Glomerular visceral epithelial cell (primary cell): Measurements from ENCODE around the gene POLR2H.

ENCODE experiments used
- DNase-seq: peaks from one replicate; pipeline ENCODE4 v3.0.0-alpha.2; 2016; ENCODE audit errors: extremely low spot score

POLR2H gene

DNA sequence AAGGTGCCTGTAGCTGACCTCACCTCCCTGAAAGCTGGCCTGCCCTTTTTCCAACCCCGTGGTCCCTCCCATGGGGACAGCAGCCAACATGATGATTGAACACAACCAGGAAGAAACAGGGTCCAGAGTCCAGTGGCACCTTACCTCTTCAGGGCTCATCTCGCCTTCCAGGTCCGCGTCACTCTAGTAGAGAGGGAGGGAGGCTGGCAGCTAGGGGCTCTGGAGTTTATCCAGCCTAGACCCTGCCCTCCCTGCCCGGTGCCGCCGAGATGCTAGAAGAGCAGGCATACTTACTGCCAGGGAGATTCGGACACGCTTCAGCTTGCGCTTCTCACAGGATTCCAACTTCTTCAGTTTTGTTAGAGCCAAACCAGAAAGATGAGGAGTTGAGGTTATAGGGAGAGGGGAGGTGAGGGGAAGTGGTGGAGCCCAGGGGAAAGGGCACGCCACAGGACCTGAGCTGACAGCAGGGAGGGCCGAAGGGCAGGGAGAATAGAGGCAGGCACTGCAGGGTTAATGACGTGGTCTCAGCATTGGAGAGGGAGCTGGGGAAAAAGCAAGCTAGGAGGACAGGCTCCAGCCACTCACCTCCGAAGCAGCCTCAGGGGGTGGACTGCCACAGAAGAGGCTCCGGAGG is 9.2 kb upstream of the POLR2H start:
- no peak for DNase-seq

DNA sequence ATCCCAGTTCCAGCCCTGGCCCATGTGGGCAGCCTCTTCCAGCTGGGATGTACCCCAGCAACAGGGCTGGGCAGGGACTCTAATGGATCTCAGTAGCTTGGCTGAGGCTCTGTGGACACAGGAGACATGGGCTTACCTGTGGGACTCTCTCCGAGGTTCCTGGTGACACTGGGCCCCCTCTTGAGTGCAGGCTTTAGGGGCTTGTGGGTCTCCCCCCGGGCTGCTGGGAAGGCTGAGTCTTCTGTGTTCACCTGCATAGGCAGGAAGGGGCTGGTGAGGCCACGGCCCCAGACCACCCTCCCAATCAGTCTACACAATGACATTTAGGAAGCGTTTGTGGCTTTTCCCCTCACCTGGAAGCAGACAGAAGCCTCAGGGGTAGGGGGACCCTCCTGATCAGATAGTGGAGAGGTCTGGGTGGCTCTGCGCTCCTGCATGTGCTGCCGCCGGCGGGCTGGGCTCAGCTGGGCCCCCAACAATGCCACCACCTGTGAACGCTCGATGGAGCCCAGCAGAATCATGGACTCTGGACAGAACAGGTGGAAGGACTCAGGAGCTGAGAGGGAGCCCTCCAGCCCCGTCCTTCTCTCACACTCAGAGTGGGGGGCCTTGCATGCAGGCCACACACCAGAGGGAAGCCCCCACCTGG is 8.5 kb upstream of the POLR2H start:
- DNase-seq = no peak

DNA sequence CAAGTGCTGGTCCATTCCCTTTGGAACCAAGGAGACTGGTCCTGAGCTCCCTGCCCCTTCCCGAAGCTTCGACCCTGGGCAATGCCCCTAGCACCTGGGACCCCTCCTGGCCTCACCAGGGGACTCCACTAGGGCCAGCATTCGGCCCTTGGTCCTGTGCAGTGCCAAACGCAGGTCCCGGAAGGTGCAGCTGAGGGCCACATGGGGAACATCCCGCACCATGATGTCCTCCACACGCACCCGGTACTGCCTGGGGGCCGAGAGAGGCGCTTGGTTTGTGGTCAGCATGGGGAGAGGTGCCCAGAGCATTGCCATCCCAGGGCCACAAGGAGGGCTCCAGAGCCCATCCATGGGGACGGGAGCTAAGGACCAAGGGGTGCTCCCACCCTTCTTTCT is 8.0 kb upstream of the POLR2H start:
- no peak for DNase-seq

DNA sequence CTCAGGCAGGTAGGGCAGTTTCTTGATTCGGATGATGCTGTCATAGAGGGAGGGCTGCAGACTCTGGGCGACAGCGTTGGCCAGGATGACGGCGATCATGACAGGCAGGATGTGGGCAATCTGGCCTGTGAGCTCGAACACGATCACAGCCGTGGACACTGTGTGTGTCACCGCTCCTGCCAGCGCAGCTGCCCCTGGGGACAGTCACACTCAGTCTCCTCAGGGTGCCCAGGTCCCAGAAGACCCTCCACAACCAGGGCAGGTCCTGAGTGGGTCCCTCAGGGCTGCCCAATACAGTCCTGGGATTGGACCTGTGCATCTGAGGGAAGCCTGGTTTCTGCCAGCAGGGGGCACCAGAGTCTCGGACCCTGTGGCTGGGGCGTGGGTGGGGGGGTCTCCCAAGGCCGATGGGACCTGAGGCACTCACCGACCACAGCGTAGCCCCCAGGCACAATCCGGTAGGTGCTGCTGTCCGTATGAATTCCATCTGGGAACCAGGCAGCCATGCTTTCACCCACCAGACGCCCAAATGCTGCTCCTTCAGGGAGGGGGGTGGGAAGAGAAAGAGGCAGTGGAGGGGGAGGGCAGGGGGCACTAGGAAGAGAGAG is 7.3 kb upstream of the POLR2H start:
- DNase-seq = peak; percentile 20

DNA sequence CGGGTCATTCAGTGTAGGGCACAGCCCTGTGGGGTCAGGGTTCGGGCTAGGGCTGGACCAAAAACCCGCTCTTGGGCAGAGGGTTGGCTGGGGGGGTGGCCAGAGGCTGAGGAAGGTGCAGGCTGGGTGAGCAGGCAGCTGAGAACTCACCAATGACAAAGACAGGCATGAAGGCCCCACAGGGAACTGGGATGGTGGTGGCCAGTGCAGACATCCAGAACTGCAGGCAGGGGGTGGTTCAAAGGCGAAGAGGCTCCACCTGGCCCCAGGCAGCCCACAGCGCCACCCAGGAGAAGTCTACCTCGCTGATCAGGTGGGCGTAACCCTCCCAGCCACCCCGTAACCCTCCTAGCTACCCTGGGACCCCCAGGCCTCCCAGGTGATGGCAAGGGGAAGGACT is 6.8 kb upstream of the POLR2H start:
- no peak for DNase-seq

DNA sequence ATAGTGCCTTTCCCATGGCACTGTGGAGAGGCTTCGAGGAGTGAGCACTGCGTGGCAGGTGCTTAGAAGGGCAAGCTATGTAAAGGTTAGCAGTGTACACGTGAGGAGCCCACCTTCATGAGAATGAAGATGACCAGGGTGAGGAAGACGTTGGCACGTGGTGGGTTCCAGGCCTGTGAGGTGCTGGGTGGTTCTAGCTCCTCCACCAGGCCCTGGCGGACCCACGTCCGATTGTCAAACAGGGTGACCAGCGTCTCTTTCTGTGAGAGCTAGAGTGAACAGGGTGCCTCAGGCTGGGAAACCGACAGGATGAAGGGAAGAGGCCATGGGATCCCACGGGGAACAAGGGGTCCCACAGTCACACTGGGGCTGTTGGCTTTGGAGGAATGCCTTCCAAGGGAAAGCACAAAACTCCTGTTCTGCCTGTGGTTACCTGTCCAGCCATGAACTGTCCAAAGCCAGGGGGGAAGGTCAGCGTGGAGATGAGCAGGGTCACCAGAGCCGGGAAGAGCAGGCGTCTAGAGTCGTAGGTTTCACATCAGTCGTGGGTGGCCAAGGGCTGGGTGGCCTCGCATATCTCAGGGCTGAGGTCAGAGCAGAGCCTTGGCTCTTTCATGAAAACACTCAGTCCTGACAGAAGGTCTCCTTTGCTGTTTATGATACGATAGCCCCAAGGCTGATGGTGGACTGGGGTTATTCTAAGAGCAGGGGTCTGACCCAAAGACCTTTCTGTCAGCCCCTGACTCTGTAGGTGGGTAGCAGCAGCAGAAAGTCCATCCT is 6.1 kb upstream of the POLR2H start:
- no peak for DNase-seq

DNA sequence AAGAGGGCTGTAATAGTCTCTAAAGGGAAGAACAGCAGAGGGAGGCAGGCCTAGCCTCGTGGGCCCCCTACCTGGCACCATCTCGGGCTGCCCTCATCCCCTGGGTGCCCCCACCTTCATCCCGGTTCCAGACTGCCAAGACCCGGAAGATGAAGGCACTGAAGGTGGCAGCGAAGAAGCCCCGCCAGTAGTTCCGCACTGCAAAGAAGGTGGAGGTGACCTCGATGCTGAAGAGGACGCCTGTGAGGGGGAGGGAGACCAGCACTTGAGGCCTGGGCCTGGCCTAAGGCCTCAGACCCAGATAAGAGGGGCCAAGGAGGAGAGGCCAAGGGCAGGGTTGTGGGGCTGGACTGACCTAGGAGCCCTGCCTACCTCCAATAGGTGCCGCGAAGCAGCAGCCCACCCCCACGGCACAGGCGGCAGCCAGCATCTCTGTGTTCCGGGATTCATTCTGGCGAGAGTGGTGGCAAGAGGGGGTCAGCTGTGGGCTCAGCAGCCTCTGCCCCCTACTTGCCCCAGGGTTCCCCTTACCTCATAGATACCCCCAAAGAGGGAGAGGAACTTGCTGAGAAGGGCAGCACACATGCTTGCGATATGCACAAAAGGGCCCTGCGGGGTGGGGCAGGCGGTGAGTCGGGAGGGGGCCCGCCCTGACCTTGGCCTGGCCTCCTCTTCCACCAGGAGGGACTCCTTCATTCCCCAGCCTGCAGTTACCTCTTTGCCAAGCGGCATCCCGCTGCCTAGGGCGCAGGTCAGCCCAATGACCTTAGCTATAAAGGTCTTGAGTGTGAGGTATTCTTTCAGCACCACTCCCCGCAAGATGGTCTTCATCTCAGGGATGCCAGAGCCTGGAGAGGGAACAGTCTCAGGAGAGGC is 4.0 kb upstream of the POLR2H start:
- no peak for DNase-seq

DNA sequence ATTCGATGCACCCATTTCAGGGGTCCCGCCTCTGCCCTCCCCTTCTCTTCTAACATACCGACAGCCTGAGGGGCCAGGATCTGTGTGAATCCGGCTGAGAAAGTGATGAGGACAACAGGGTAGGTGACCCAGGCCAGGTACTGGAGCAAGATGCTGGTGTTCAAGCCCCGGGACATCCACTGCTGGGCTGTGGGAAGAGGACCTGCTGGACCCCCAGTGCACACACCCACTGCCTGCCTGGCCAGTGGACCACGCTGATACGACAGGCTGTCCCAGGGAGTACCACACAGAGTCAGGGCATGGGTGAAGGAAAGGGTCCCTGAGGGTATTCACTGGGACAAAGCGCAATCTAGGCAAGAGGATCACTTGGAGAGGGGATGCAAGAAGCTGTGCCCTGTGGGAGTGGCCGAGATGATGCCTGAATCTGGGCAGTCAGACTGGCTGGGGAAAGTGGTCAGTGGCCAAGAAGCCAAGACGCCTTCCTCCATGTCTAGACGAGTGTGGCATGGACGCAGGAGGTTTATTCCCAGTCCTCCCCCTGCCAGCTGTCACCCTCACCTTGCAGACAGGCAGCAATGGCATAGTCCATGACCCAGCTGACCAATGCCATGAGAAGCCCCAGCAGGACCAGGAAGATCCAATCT is 3.3 kb upstream of the POLR2H start:
- DNase-seq = no peak

DNA sequence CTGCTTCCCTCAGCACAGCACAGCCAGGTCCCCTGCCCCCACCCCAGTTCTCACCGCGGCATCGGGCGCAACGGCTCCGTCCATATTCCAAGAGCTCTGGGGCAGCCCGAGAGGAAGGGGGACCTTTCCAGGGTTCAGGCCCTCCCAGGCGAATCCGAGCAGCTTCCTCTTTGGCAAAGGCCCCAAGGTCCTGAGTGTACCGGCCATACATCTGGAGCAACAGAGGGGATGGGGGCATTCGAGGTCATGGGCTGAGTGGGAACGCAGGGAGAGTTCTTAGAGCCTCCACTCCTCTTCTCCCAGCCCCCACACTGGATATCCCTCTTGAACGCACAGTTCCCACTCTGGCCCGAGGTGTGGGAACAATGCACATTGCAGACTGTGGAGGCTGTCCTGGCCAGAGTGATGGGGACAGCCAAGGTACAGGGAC is 2.6 kb upstream of the POLR2H start:
- DNase-seq = no peak

DNA sequence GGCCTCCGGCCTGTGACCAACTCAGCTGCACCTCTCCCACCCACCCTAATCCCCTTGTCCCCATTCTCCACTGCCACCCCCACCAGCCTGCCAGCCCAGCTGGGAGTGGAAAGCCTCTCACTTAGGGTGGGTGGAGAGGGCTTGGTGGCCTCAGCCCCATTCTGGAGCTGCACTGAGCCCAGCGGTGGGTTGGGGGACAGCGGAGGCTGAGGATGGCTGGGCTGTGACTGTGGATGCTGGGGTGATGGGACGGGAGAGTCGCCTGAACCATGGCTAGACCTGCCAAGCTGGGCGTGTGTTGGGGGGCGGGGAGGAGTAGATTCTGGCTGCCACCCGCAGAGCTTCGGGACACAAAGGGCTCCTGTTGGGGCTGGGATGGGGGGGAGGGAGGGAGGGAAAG is 1.9 kb upstream of the POLR2H start:
- no peak for DNase-seq

DNA sequence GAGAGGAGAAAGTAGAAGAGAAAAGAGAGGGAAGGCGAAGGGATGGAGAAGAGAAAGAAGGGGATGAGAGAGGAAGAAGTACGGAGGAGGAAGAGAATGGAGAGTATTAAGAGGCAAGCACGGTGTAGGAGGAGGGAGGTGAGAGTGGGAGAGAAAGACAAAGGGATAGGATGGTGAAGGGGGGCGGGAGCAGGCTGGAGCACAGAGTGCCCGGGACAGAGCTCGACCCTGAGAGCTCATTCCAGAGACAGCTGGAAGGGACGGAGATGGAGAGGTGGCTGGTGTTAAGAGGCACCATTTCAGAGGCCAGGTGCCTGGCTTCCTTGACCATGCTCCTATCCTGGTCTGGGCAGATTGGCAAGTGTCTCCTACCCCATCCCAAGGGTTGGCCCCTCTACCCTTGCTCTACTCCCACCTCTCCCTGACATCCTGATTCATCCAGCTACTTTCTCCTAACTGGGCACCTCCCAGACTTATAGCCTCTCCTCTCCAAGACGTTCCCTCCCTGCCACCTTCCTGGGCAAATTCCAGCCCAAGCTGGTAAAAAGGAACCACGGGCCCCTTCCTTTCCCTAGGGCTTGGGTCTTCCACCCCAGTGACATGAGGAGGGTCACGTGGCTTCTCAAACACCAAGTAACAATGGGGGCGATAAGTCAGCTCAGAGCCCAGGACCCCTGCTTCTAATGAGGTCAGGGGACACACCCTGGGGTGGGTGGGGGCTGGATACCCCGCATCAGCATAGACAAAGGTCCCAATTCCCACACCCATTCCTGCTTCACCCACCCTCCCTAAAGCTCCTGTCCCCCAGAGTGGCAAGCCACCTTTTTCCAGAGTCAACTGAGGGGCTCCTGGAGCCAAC is 1.2 kb upstream of the POLR2H start:
- no peak for DNase-seq

DNA sequence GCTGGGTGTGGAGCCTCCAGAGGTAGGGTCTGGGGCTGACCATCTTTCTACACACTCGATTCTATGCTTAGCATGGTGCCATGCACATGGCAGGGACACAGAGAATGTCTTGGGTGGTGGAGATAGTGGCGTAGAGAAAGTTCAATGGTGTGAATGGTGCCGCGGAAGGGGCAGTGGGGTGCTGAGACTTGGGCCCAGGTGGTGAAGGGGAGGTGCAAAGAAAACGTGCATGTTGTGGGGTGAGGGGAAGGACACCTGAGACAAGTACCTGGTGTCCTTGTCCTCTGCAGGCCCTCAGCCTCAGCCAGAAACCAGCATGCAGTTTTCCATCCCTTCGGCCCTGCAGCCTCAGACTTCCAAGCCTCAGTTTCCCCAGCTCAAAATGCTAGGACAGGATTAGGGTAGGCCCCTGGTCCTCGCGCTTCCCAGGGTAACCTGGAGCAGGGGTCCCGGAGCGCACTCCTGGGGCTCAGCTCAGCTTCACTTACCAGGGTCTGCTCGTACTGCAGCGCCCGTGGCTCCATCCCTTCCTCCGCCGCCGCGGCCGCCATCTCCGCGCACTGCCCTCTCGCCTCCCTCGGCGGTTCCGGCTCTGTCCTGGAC is 480 bp upstream of the POLR2H start:
- no peak for DNase-seq

DNA sequence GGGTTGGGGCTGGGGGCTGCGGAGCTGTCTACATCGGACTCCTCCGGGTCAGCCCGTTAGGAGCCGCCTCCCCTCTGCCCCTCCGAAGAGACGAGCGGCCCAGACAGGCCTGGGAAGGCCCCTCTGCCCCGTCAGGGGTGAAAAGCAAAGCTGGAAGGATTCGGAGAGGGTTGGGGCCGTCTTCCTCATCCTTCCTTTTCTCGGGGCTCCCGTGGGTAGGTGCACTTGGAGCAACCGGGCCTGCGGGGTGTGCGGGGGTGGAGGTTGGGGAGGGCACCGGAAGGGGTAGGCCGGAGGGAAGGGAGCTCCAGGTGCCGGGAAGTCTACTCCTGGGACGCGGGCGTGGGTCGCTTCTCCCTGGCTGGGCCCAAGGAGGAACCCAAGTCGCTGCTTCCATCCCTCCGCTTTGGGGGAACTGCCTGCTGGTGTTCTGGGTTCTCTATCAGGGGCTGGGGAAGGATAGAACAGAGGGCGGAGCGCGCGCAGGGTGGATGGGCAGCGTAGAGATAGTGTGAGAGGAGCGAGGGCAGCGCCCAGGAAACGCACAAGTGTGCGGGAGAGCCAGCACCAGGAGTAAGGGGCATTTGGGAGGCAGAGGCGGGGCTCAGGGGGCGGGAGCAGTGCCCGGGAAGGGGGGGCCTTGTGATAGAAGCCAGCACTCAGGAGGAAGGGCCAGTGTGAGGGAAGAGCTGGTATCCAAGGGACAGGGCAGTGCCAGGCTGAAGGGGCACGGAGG is 590 bp downstream of the POLR2H start:
- DNase-seq = peak; percentile 73

DNA sequence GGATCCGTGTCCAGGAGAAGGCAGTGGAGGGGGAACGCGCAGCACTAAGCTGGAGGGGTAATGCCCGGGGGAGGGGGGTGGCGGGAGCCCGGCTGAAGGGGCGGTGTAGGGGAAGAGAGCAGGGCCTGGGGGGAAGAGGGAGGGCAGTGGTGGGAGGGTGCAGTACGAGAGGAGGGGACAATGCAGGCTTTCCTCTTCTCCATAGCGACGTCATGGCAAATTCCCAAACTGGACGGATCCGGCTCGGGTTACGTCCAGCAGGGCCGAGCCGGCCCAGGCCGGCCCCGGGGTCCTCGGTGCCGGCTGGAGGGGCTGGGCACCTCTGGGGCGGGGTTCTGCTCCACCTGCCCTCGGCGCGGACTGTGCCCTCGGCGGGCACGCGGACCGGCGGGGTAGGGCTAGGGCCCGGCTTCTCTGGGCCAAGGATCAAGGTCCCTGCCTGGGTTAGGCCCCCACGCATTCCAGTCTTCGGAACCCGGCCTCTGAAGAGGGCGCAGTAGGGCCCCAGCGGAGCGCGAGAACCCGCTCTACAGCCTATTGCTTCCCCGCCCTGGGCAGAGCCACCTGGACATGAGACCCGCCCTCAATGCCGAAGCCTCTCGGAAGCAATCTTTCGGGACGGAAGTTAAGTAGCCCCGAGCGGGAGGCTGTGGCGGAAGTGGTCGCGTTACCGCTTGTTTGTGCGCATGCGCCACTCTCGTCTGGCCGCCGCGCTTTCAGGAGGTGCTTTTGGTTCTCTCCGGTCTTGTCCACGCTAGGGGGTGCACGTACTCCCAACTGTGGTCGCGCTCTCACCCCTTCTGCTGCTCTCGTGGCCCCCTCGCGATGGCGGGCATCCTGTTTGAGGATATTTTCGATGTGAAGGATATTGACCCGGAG is 1.4 kb downstream of the POLR2H start:
- DNase-seq = peak; percentile 98

DNA sequence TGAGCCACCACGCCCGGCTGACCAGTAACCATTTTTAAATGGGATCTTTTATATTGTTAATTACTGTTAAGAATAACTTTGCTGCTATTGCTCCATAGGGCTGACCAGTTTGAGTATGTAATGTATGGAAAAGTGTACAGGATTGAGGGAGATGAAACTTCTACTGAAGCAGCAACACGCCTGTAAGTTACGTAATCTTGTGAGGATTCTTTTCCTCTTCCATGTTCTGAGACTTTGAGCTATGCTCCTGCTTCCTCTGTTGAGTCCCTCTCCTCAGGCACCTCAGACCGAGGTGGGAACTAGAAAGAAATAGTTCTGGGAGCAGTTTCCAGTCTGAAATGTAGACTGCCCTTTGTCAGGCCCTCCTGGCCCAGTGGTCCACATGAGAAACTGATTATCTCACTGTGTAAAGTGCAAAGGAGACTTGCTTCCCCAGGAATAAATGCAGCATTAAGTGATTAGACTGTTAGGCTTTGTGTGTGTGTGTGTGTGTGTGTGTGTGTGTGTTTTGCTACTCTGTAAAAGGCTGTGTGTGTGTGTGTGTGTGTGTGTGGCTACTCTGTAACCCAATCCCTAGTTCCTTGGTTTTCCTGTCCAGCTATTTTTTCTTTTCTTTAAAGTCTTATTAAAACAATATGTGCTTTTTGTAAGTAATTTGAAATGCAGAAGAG is 5.2 kb downstream of the POLR2H start:
- no peak for DNase-seq

DNA sequence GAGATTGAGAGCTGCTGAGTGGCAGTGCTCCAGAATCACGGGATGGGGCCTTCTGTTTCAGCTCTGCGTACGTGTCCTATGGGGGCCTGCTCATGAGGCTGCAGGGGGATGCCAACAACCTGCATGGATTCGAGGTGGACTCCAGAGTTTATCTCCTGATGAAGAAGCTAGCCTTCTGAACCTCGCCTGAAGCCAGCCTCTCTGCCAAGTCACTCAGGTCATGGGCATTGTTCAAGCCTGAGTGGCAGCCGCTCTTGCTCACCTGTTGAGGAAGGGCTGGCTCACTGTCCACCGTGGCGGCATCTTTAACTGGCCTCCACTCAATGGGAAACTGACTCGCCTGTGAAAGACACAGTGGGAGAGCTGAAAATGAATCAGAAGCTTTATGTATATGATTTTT is 6.6 kb downstream of the POLR2H start:
- DNase-seq = no peak

DNA sequence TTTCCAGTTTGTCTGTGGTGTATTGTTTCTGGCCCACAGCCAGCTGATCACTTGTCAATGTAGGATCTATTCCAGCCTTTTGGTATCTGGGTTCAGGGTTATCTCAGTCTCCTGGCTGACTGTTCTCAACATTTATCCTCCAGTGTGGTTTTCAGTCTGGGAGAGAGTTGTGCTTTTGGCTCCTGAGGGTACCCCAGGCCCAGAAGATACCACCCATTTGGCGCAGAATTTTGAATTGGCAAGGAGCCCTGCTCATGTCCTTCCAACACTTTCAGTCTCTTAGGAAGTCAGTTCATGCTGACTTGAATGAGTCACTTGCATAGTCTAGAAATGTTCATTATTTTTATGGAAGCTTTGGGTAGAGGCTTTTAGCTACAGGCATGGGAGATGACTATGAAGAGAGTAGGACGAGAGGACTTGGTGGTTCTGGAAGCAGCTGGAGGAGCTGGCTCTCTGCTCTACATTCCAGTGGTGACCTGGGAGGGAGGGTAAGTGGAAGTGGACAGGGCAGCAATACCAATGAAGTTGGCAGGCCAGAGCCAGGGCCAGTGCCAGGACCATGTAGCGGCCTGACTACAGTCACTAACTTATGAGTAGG is 7.2 kb downstream of the POLR2H start:
- DNase-seq = no peak
